BJ (cell line): Measurements from ENCODE around the gene IGSF10. TPM values are rescaled to one million over a fixed set of nuclear protein-coding genes. Genes with fewer than 3 reads are reported as not detected.

Experiments used
- CTCF ChIA-PET: fragments of 350-600 bp; formaldehyde crosslinking; extraction: SDS; loops from one replicate; lab custom pipeline; 2021; ENCODE audit warnings: antibody characterized with exemption, inconsistent platforms; lab: Yijun Ruan, JAX
- POLR2A ChIA-PET: fragments of 300-600 bp; sonication (Branson Sonifier 250); formaldehyde crosslinking; extraction: SDS; loops from one replicate; lab custom pipeline; 2021; ENCODE audit warnings: antibody characterized with exemption; lab: Charles Lee
- DNase-seq: peaks from one replicate; pipeline ENCODE4 v3.0.0-alpha.2; 2011; ENCODE audit warnings: low read depth
- H3K27me3 ChIP-seq: 2 replicates; pipeline ENCODE4 v1.6.0; 2011; ENCODE audit warnings: low read length; ENCODE audit not compliant: control insufficient read depth, insufficient read depth
- H3K36me3 ChIP-seq: 2 replicates; pipeline ENCODE4 v1.5.1; 2011; ENCODE audit warnings: low read length; ENCODE audit not compliant: control insufficient read depth, insufficient read depth
- H3K4me3 ChIP-seq: 2 replicates; pipeline ENCODE4 v1.5.1; 2011; ENCODE audit warnings: low read depth, mild to moderate bottlenecking, control low read depth, low read length
- polyA plus RNA-seq: library from polyadenylated mRNA; depleted of rRNA; stranded (reverse); fragments of >200 nt; gene quantifications from 2 replicates; pipeline ENCODE4 v1.2.3, GENCODE V29; 2011
- TF ChIP-seq, protein P1 (sequence below): IDR thresholded peaks from 2 replicates; pipeline ENCODE4 v1.5.1; 2011; ENCODE audit warnings: low read depth, mild to moderate bottlenecking, control low read depth, inconsistent platforms, low read length, moderate library complexity; ENCODE audit not compliant: insufficient read depth

The IGSF10 gene
- polyA plus RNA-seq, 1 experiment = 0.07 TPM

DNA sequence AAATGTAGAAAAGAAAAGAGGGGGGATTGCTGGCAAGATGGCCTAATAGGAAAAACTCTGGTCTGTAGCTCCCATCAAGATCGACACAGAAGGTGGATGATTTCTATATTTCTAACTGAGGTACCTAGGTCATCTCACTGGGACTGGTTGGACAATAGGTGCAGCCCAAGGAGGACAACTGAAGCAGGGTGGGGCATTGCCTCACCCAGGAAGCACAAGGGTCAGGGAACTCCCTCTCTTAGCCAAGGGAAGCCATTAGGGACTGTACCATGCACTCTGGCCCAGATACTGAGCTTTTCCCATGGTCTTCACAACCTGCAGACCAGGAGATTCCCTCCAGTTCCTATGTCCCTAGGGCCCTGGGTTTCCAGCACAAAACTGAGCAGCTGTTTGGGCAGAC is 22.6 kb upstream of the IGSF10 start:
- no peaks in the 10 kb centered on the region for H3K36me3 ChIP-seq
- no peak for DNase-seq
- POLR2A ChIA-PET = no interaction called here
- no peaks in the 10 kb centered on the region for H3K27me3 ChIP-seq
- TF ChIP-seq, protein P1, sequence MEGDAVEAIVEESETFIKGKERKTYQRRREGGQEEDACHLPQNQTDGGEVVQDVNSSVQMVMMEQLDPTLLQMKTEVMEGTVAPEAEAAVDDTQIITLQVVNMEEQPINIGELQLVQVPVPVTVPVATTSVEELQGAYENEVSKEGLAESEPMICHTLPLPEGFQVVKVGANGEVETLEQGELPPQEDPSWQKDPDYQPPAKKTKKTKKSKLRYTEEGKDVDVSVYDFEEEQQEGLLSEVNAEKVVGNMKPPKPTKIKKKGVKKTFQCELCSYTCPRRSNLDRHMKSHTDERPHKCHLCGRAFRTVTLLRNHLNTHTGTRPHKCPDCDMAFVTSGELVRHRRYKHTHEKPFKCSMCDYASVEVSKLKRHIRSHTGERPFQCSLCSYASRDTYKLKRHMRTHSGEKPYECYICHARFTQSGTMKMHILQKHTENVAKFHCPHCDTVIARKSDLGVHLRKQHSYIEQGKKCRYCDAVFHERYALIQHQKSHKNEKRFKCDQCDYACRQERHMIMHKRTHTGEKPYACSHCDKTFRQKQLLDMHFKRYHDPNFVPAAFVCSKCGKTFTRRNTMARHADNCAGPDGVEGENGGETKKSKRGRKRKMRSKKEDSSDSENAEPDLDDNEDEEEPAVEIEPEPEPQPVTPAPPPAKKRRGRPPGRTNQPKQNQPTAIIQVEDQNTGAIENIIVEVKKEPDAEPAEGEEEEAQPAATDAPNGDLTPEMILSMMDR = no peak
- H3K4me3 ChIP-seq = no peak overlapping the region
- CTCF ChIA-PET = interaction anchor here (0.7 to 2.0 kb wide), 4 partner anchors 8 to 353 kb away, joined by 3 to 10 read pairs (median 3); no protein-coding TSS in a partner anchor

DNA sequence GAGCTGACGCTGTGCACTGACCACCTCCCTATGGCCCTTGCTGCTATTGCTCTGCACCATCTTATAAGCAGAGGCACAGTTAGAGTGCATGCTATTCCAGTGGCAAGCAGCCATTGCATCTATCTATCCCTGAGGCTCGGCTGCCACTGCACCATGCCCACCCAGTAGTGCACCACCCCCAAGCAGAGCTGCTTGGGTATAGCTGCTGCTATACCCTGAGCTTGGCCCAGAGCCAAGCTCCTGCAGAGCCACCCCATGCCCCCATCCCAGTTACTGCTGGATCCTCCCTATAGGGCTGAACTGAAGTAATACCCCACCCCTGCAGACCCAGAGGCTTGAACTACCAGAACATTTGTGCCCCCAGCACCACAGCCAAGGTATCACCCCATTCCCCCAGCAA is 19.6 kb upstream of the IGSF10 start:
- Histone ChIP-seq H3K36me3 (no peaks in the 10 kb centered on the region), H3K4me3 (no peak overlapping the region), H3K27me3 (no peaks in the 10 kb centered on the region; the same call in 1 of the 2 replicates)
- POLR2A ChIA-PET = no interaction called here
- TF ChIP-seq, protein P1 = no peak
- DNase-seq = no peak
- CTCF ChIA-PET = interaction anchor here (0.9 to 1.1 kb wide), 2 partner anchors 9 to 12 kb away, joined by 3 to 4 read pairs; no protein-coding TSS in a partner anchor

DNA sequence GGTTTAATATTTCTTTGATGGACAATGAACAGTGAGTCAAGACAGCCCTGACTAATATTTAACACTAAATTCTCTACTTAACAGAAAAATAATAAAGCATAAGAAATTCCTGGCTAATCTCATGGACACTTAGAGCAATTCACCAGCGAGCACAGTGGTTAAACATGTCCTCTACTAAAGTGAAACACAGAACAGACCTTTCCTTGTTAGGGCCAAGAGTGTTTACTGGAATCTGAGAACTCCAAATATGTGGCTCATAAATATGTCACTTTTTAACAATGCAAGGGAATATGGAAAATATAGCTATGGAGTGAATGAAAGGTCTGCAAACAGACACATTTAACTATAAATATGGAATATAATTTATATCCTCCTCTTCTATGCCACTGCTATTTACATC is 18.6 kb upstream of the IGSF10 start:
- TF ChIP-seq, protein P1 = no peak
- Histone ChIP-seq H3K36me3 (no peaks in the 10 kb centered on the region), H3K4me3 (no peak overlapping the region), H3K27me3 (no peaks in the 10 kb centered on the region; the same call in 1 of the 2 replicates)
- CTCF ChIA-PET = interaction anchor here (0.6 kb wide), 1 partner anchor 395 kb away, joined by 3 read pairs; no protein-coding TSS in a partner anchor
- no peak for DNase-seq
- POLR2A ChIA-PET = no interaction called here

DNA sequence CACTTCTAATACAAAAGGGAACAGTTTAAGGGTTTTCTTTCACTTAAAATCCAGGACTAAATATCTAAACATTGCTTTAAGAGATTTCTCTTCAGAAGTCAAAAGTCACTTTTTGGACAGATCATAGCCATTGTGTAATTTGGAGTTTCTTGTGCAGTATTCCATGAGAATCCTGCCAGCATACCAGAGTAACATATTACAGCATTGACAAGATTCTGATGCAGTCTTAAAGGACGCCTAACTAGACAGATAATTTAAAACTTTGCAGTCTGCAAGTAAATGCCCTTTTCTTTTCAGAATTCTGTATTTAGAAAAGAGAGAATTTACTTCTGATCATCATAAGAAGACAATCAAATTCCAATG is 17.5 kb upstream of the IGSF10 start:
- H3K36me3 ChIP-seq = no peaks in the 10 kb centered on the region
- no peak for DNase-seq
- H3K4me3 ChIP-seq = no peak overlapping the region
- TF ChIP-seq, protein P1 = no peak
- ChIA-PET POLR2A (no interaction called here), CTCF (interaction anchor here (2.2 kb wide), 1 partner anchor 9 kb away, joined by 8 read pairs; no protein-coding TSS in a partner anchor)
- no peaks in the 10 kb centered on the region; the same call in 1 of the 2 replicates for H3K27me3 ChIP-seq

DNA sequence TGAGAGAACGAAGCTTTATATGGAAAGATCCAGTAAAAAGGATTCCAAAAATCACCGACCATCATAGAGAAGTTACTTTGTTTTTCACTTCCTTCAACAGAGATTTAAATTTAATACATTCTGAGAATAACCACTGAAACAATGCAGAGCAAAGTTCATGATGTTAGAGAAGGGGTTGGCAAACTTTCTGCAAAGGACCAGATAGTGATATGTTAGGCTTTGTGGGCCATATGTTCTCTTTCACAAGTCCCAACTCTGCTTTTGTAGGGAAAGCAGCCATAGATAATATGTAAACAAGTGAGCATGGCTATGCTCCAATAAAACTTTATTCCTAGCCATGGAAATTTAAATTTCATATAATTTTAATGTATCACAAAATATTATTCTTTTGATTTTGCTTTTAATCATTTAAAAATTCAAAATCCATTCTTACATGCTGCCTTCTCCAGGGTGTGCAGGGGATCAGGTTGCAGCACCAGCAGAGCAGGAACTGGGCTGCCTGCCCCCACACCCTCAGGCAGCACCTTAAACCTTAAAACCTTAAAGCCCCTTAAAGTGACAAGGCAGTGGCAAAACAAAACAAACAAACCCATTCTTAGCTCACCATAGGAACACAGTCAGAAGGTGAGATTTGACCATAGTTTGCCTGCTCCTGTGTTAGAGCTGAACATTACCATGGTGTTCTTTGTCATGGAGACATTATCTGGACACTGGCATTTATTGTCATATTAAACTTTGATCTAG is 16.9 kb upstream of the IGSF10 start:
- DNase-seq = no peak
- no peak overlapping the region for H3K4me3 ChIP-seq
- no peaks in the 10 kb centered on the region; the same call in 1 of the 2 replicates for H3K27me3 ChIP-seq
- TF ChIP-seq, protein P1 = no peak
- ChIA-PET POLR2A (no interaction called here), CTCF (interaction anchor here (1.1 to 2.2 kb wide), 2 partner anchors 9 to 10 kb away, joined by 3 to 8 read pairs; no protein-coding TSS in a partner anchor)
- no peaks in the 10 kb centered on the region for H3K36me3 ChIP-seq
